A549 (cell line): ENCODE measurements around the gene RUSC1. TPM values are rescaled to one million over a fixed set of nuclear protein-coding genes. Genes with fewer than 3 reads are reported as not detected.

Source experiments
- ATAC-seq, 2 experiments: fragments of 200-7000 bp in 1 of 2; fragments of >200 bp in 1 of 2; cut with Nextera tagmentation in 1 of 2; cut with Tn5 transposase in 1 of 2; 3 replicates each; pipeline versions ENCODE4 v1.8.0 to v1.9.1; 2018 to 2020; ENCODE audit warnings: mild to moderate bottlenecking in 1 of 2, moderate library complexity in 1 of 2
- CTCF ChIA-PET: fragments of 300-600 bp; sonication (Branson Sonifier 250); formaldehyde crosslinking; extraction: SDS; loops from one replicate; lab custom pipeline; 2021; ENCODE audit warnings: antibody characterized with exemption, inconsistent platforms; lab: Yijun Ruan, JAX
- POLR2A ChIA-PET: fragments of 350-600 bp; formaldehyde crosslinking; extraction: SDS; loops from one replicate; lab custom pipeline; 2021; ENCODE audit warnings: antibody characterized with exemption, inconsistent platforms; lab: Yijun Ruan, JAX
- DNase-seq, 2 experiments: peaks; one replicate each; pipeline versions ENCODE4 v3.0.0 to v3.0.0-alpha.2; 2011 to 2016; ENCODE audit warnings: low read depth in 1 of 2, low spot score in 1 of 2
- FAIRE-seq: peaks from 2 replicates; lab custom pipeline; 2011; peaks lifted over from hg19 to GRCh38; lab: Jason Lieb, UNC
- H3K27ac ChIP-seq, 2 experiments: fragments of >200 bp; sonication (Bioruptor Twin); formaldehyde crosslinking; 3 replicates each; pipeline ENCODE4 v1.5.1; 2016 to 2017
- H3K4me1 ChIP-seq: fragments of >200 bp; sonication (Bioruptor Twin); formaldehyde crosslinking; 3 replicates; pipeline ENCODE4 v1.6.1; 2016
- H3K4me2 ChIP-seq: fragments of >200 bp; sonication (Bioruptor Twin); formaldehyde crosslinking; 3 replicates; pipeline ENCODE4 v1.6.1; 2016
- H3K4me3 ChIP-seq: fragments of >200 bp; sonication (Bioruptor Twin); formaldehyde crosslinking; 3 replicates; pipeline ENCODE4 v1.5.1; 2016
- H3K9me3 ChIP-seq: fragments of >200 bp; sonication (Bioruptor Twin); formaldehyde crosslinking; 3 replicates; pipeline ENCODE4 v1.6.1; 2016
- ATOH8 ChIP-seq: fragments of 250-450 bp; sonication (Bioruptor Pico); IDR thresholded peaks from 2 replicates; pipeline ENCODE4 v1.5.0; 2020; ENCODE audit warnings: low read depth, mild to moderate bottlenecking, moderate library complexity
- CBX2 ChIP-seq: fragments of 200-600 bp; sonication (generic); IDR thresholded peaks from 2 replicates; pipeline ENCODE4 v1.6.1; 2016; ENCODE audit warnings: low read depth, mild to moderate bottlenecking, borderline replicate concordance
- EHF ChIP-seq: fragments of 250-450 bp; sonication (Bioruptor Pico); IDR thresholded peaks from 2 replicates; pipeline ENCODE4 v1.5.0; 2020; ENCODE audit warnings: mild to moderate bottlenecking
- EHMT2 ChIP-seq: fragments of 200-600 bp; sonication (generic); IDR thresholded peaks from 2 replicates; pipeline ENCODE4 v1.6.1; 2016; ENCODE audit warnings: antibody characterized with exemption, low read depth, mild to moderate bottlenecking, moderate library complexity
- EP300 ChIP-seq, 2 experiments: fragments of >200 bp; sonication (Bioruptor Twin); formaldehyde crosslinking; IDR thresholded peaks; 2 replicates in 1 of 2; 3 replicates in 1 of 2; pipeline ENCODE4 v1.6.1; 2016 to 2017
- FOSL2 ChIP-seq, 2 experiments: fragments of 450-650 bp in 1 of 2; fragments of >200 bp in 1 of 2; sonication (Bioruptor Twin) in 1 of 2; formaldehyde crosslinking; IDR thresholded peaks; 2 replicates each; pipeline versions ENCODE4 v1.5.0 to v1.6.1; 2016 to 2020; ENCODE audit warnings: mild to moderate bottlenecking in 1 of 2, moderate library complexity in 1 of 2
- GATA3 ChIP-seq: IDR thresholded peaks from 2 replicates; pipeline ENCODE4 v1.6.1; 2012; ENCODE audit warnings: borderline replicate concordance
- HES2 ChIP-seq: fragments of >200 bp; sonication (Bioruptor Twin); formaldehyde crosslinking; IDR thresholded peaks from 2 replicates; pipeline ENCODE4 v1.6.1; 2016
- HMGXB4 ChIP-seq: fragments of 250-450 bp; sonication (Bioruptor Pico); IDR thresholded peaks from 2 replicates; pipeline ENCODE4 v1.5.0; 2021; ENCODE audit warnings: mild to moderate bottlenecking, moderate library complexity, borderline replicate concordance
- HOXA7 ChIP-seq: fragments of 250-450 bp; sonication (Bioruptor Pico); IDR thresholded peaks from 2 replicates; pipeline ENCODE4 v1.5.0; 2020; ENCODE audit warnings: mild to moderate bottlenecking, moderate library complexity
- MAFK ChIP-seq: fragments of 450-650 bp; IDR thresholded peaks from 2 replicates; pipeline ENCODE4 v1.6.1; 2014; ENCODE audit not compliant: partially characterized antibody
- PHF8 ChIP-seq: fragments of 200-600 bp; sonication (generic); IDR thresholded peaks from 2 replicates; pipeline ENCODE4 v1.6.1; 2016; ENCODE audit warnings: low read depth, mild to moderate bottlenecking, antibody characterized with exemption, moderate library complexity, borderline replicate concordance
- POLR2A ChIP-seq: IDR thresholded peaks from 2 replicates; pipeline ENCODE4 v1.6.1; 2012; ENCODE audit warnings: mild to moderate bottlenecking, low read length
- SMC3 ChIP-seq: fragments of >200 bp; sonication (Bioruptor Twin); formaldehyde crosslinking; IDR thresholded peaks from 3 replicates; pipeline ENCODE4 v1.6.1; 2018; ENCODE audit warnings: inconsistent platforms
- ZFP36 ChIP-seq: fragments of 450-650 bp; IDR thresholded peaks from 2 replicates; pipeline ENCODE4 v1.6.1; 2014; ENCODE audit warnings: borderline replicate concordance; ENCODE audit not compliant: partially characterized antibody
- WGBS: methylation state at CpG from one replicate; pipeline ENCODE4 v1.1.6; 2017; ENCODE audit errors: missing lambda C conversion rate; 5-methylcytosine and 5-hydroxymethylcytosine counted together
- polyA plus RNA-seq, 4 experiments: library from polyadenylated mRNA; depleted of rRNA in 3 of 4; stranded (reverse); fragments of >200 nt; fragmentation: RNase III in 1 of 4; extraction: RNeasy Plus Mini Kit Qiagen cat#74134 plus additional on column Dnase treatment in 1 of 4; gene quantifications; 2 replicates in 3 of 4; 3 replicates in 1 of 4; pipeline ENCODE4 v1.2.3, GENCODE V29; 2011 to 2017
- TF ChIP-seq, protein P1 (sequence below): fragments of 200-600 bp; sonication (generic); IDR thresholded peaks from 2 replicates; pipeline ENCODE4 v1.6.1; 2016; ENCODE audit warnings: antibody characterized with exemption, mild to moderate bottlenecking, moderate library complexity
- TF ChIP-seq, protein P2 (sequence below): fragments of 150-350 bp; IDR thresholded peaks from 2 replicates; pipeline ENCODE4 v1.6.1; 2014; ENCODE audit warnings: low read depth, mild to moderate bottlenecking, low read length
- TF ChIP-seq, protein P3 (sequence below): fragments of >200 bp; sonication (Bioruptor Twin); formaldehyde crosslinking; IDR thresholded peaks from 3 replicates; pipeline ENCODE4 v1.6.1; 2016

RUSC1 gene
- polyA plus RNA-seq, 2 of the 4 experiments (the other 2 are of a cell fraction) = 27.8 to 32.2 TPM

DNA sequence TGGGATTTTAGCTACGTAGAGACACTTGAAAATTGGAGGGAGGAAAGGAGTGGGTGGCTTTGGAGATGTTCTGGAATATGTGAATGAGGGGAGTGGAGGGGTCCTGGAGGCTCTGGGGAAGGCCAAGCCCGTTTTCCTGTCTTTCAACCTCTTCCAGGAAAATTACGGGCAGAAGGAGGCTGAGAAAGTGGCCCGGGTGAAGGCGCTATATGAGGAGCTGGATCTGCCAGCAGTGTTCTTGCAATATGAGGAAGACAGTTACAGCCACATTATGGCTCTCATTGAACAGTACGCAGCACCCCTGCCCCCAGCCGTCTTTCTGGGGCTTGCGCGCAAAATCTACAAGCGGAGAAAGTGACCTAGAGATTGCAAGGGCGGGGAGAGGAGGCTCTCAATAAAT, 442 bp upstream of the RUSC1 start:
- no peak for TF ChIP-seq SMC3
- TF ChIP-seq, protein P1, sequence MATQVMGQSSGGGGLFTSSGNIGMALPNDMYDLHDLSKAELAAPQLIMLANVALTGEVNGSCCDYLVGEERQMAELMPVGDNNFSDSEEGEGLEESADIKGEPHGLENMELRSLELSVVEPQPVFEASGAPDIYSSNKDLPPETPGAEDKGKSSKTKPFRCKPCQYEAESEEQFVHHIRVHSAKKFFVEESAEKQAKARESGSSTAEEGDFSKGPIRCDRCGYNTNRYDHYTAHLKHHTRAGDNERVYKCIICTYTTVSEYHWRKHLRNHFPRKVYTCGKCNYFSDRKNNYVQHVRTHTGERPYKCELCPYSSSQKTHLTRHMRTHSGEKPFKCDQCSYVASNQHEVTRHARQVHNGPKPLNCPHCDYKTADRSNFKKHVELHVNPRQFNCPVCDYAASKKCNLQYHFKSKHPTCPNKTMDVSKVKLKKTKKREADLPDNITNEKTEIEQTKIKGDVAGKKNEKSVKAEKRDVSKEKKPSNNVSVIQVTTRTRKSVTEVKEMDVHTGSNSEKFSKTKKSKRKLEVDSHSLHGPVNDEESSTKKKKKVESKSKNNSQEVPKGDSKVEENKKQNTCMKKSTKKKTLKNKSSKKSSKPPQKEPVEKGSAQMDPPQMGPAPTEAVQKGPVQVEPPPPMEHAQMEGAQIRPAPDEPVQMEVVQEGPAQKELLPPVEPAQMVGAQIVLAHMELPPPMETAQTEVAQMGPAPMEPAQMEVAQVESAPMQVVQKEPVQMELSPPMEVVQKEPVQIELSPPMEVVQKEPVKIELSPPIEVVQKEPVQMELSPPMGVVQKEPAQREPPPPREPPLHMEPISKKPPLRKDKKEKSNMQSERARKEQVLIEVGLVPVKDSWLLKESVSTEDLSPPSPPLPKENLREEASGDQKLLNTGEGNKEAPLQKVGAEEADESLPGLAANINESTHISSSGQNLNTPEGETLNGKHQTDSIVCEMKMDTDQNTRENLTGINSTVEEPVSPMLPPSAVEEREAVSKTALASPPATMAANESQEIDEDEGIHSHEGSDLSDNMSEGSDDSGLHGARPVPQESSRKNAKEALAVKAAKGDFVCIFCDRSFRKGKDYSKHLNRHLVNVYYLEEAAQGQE = no peak
- no peak for TF ChIP-seq POLR2A
- no peak for TF ChIP-seq EP300 (IDR thresholded peaks at IDR 0.05)
- TF ChIP-seq GATA3 = no peak
- TF ChIP-seq HOXA7 (CRISPR knock-in tag) = no peak
- TF ChIP-seq FOSL2 (IDR thresholded peaks at IDR 0.05) = no peak
- no peak for TF ChIP-seq FOSL2 (CRISPR knock-in tag; IDR thresholded peaks at IDR 0.05)
- no peak for TF ChIP-seq HMGXB4 (CRISPR knock-in tag)
- no peak for TF ChIP-seq PHF8
- TF ChIP-seq, protein P2, sequence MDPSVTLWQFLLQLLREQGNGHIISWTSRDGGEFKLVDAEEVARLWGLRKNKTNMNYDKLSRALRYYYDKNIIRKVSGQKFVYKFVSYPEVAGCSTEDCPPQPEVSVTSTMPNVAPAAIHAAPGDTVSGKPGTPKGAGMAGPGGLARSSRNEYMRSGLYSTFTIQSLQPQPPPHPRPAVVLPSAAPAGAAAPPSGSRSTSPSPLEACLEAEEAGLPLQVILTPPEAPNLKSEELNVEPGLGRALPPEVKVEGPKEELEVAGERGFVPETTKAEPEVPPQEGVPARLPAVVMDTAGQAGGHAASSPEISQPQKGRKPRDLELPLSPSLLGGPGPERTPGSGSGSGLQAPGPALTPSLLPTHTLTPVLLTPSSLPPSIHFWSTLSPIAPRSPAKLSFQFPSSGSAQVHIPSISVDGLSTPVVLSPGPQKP = no peak
- TF ChIP-seq CBX2 = no peak
- no peak for TF ChIP-seq ATOH8 (CRISPR knock-in tag)
- TF ChIP-seq EHF (CRISPR knock-in tag) = no peak
- TF ChIP-seq HES2 = no peak
- TF ChIP-seq EHMT2 = no peak
- TF ChIP-seq ZFP36 = no peak
- no peak for TF ChIP-seq MAFK
- TF ChIP-seq, protein P3, sequence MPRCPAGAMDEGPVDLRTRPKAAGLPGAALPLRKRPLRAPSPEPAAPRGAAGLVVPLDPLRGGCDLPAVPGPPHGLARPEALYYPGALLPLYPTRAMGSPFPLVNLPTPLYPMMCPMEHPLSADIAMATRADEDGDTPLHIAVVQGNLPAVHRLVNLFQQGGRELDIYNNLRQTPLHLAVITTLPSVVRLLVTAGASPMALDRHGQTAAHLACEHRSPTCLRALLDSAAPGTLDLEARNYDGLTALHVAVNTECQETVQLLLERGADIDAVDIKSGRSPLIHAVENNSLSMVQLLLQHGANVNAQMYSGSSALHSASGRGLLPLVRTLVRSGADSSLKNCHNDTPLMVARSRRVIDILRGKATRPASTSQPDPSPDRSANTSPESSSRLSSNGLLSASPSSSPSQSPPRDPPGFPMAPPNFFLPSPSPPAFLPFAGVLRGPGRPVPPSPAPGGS = no peak
- Histone ChIP-seq H3K4me2 (no peak overlapping the region), H3K4me3 (no peak overlapping the region), H3K4me1 (peaks cover 10% of the 10 kb centered on the region), H3K27ac (no peak overlapping the region), H3K9me3 (no peaks in the 10 kb centered on the region)
- CTCF ChIA-PET = interaction anchor here (5.8 to 7.7 kb wide), 3 partner anchors 40 to 73 kb away, joined by 34 to 149 read pairs (median 44); no protein-coding TSS in a partner anchor
- WGBS = 87% methylated on average over 11 of the region's 11 CpGs
- DNase-seq (no peak), FAIRE-seq (no peak), ATAC-seq (no peak)
- POLR2A ChIA-PET = no interaction called here
